Measurements from ENCODE around the gene TTYH2.

Gene TTYH2

GRCh38 chr17:74241431-74241830, 28.1 kb downstream of the TTYH2 start:
- Histone ChIP-seq H3K27me3 (no peaks in the 10 kb centered on the region), H3K9me3 (no peaks in the 10 kb centered on the region), H3K4me1 (ENCODE audit: control insufficient read depth in 1 of 2, insufficient read depth in 1 of 2, low read depth in 1 of 2, low read length in 1 of 2) (no peaks in the 10 kb centered on the region), H3K36me3 (no peaks in the 10 kb centered on the region), H3K4me3 (ENCODE audit: low read depth in 1 of 2, low read length in 1 of 2) (no peak overlapping the region), H3K27ac (no peak overlapping the region)
- TF ChIP-seq CTCF (IDR thresholded peaks at IDR 0.05) = no peak

- no peak overlapping the region for H3K27ac ChIP-seq
- H3K4me1 ChIP-seq (ENCODE audit: control insufficient read depth in 1 of 2, insufficient read depth in 1 of 2, low read depth in 1 of 2, low read length in 1 of 2) = no peaks in the 10 kb centered on the region
- H3K4me3 ChIP-seq (ENCODE audit: low read depth in 1 of 2, low read length in 1 of 2) = no peak overlapping the region
- no peaks in the 10 kb centered on the region for H3K36me3 ChIP-seq
- no peaks in the 10 kb centered on the region for H3K9me3 ChIP-seq
- TF ChIP-seq CTCF (IDR thresholded peaks at IDR 0.05) = no peak
- H3K27me3 ChIP-seq = no peaks in the 10 kb centered on the region
Observed at GRCh38 chr17:74241847-74242246, 28.5 kb downstream of the TTYH2 start.

- TF ChIP-seq CTCF (IDR thresholded peaks at IDR 0.05) = no peak
- Histone ChIP-seq H3K27me3 (no peaks in the 10 kb centered on the region), H3K9me3 (no peaks in the 10 kb centered on the region), H3K36me3 (no peaks in the 10 kb centered on the region), H3K4me3 (ENCODE audit: low read depth in 1 of 2, low read length in 1 of 2) (no peak overlapping the region), H3K4me1 (ENCODE audit: control insufficient read depth in 1 of 2, insufficient read depth in 1 of 2, low read depth in 1 of 2, low read length in 1 of 2) (no peaks in the 10 kb centered on the region), H3K27ac (no peak overlapping the region)
Observed at GRCh38 chr17:74243013-74243755, 29.8 kb downstream of the TTYH2 start.

- no peaks in the 10 kb centered on the region for H3K4me1 ChIP-seq (ENCODE audit: control insufficient read depth in 1 of 2, insufficient read depth in 1 of 2, low read depth in 1 of 2, low read length in 1 of 2)
- no peak for TF ChIP-seq CTCF (IDR thresholded peaks at IDR 0.05)
Observed at GRCh38 chr17:74244128-74244527, 30.8 kb downstream of the TTYH2 start.

GRCh38 chr17:74244548-74244947, 31.2 kb downstream of the TTYH2 start:
- Histone ChIP-seq H3K27me3 (no peaks in the 10 kb centered on the region), H3K4me3 (ENCODE audit: low read depth in 1 of 2, low read length in 1 of 2) (no peak overlapping the region), H3K4me1 (ENCODE audit: control insufficient read depth in 1 of 2, insufficient read depth in 1 of 2, low read depth in 1 of 2, low read length in 1 of 2) (no peaks in the 10 kb centered on the region), H3K9me3 (no peaks in the 10 kb centered on the region), H3K36me3 (no peaks in the 10 kb centered on the region), H3K27ac (no peak overlapping the region)
- no peak for TF ChIP-seq CTCF (IDR thresholded peaks at IDR 0.05)

More at GRCh38 chr17:74244128-74244527, 30.8 kb downstream of the TTYH2 start:
- H3K27me3 ChIP-seq = no peaks in the 10 kb centered on the region
- no peaks in the 10 kb centered on the region for H3K36me3 ChIP-seq
- no peak overlapping the region for H3K4me3 ChIP-seq (ENCODE audit: low read depth in 1 of 2, low read length in 1 of 2)
- no peak overlapping the region for H3K27ac ChIP-seq
- H3K9me3 ChIP-seq = no peaks in the 10 kb centered on the region

Data from neutrophil (primary cell).